Suprapubic skin (tissue), 4 donors: ENCODE data around the gene CEP85. TPM values are rescaled to one million over a fixed set of nuclear protein-coding genes. Genes with fewer than 3 reads are reported as not detected.

Experiments used
- DNase-seq, 2 donors: peaks; one replicate each; pipeline ENCODE4 v3.0.0-alpha.2; 2019; ENCODE audit warnings: low spot score in 2 of 2
- H3K27ac ChIP-seq: fragments of 200-600 bp; sonication (generic); one replicate; pipeline ENCODE4 v1.5.1; 2019
- H3K27me3 ChIP-seq: fragments of 200-600 bp; sonication (generic); one replicate; pipeline ENCODE4 v1.5.1; 2019
- H3K36me3 ChIP-seq: fragments of 200-600 bp; sonication (generic); one replicate; pipeline ENCODE4 v1.5.1; 2019
- H3K4me1 ChIP-seq: fragments of 200-600 bp; sonication (generic); one replicate; pipeline ENCODE4 v1.5.1; 2019
- H3K4me3 ChIP-seq: fragments of 200-600 bp; sonication (generic); one replicate; pipeline ENCODE4 v1.5.1; 2019; ENCODE audit warnings: mild to moderate bottlenecking
- H3K9me3 ChIP-seq: fragments of 200-600 bp; sonication (generic); one replicate; pipeline ENCODE4 v1.5.1; 2019
- EP300 ChIP-seq: sonication (generic); formaldehyde crosslinking; IDR thresholded peaks from one replicate; pipeline ENCODE4 v1.6.1; 2017; ENCODE audit warnings: antibody characterized with exemption
- POLR2A ChIP-seq, 2 donors: fragments of 450-650 bp; IDR thresholded peaks; one replicate each; pipeline ENCODE4 v1.6.1; 2017; ENCODE audit warnings: antibody characterized with exemption in 2 of 2, mild to moderate bottlenecking in 2 of 2, moderate library complexity in 2 of 2
- POLR2AphosphoS5 ChIP-seq, 3 donors: sonication (generic); formaldehyde crosslinking; IDR thresholded peaks; one replicate each; pipeline ENCODE4 v1.6.1; 2017; ENCODE audit warnings: antibody characterized with exemption in 3 of 3
- WGBS: methylation state at CpG from one replicate; pipeline ENCODE4 v1.1.5; 2018; 5-methylcytosine and 5-hydroxymethylcytosine counted together
- total RNA-seq, 4 donors: library from RNA; depleted of rRNA; stranded (reverse); fragments of >200 nt; gene quantifications; one replicate each; pipeline ENCODE4 v1.1.0, GENCODE V29; 2016
- TF ChIP-seq, protein P1 (sequence below), 2 donors: fragments of 200-600 bp in 1 of 2; fragments of 450-650 bp in 1 of 2; sonication (generic) in 1 of 2; IDR thresholded peaks; one replicate each; pipeline ENCODE4 v1.5.1; 2016 to 2019; ENCODE audit warnings: antibody characterized with exemption in 2 of 2, mild to moderate bottlenecking in 1 of 2, moderate library complexity in 1 of 2

CEP85 gene
- total RNA-seq, 4 donors from 2014 or later = 18.2 to 27.8 (median 18.7) TPM

DNA sequence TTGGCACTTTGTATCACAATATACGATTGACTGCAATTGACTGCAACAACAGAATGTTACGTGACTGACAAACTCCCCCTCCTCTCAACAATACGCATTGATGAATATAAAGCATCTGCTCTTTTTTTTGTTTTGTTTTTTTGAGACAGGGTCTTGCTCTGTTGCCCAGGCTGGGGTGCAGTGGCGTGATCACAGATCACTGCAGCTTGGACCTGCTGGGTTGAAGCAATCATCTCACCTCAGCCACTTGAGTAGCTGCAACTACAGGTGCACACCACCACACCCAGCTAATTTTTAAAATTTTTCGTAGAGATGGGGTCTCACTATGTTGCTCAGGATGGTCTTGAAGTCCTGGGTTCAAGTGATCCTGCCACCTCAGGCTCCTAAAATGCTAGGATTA lies 21.3 kb upstream of the CEP85 start:
- Histone ChIP-seq H3K9me3 (no peaks in the 10 kb centered on the region), H3K27ac (no peak overlapping the region), H3K4me1 (no peaks in the 10 kb centered on the region), H3K27me3 (no peaks in the 10 kb centered on the region), H3K4me3 (no peak overlapping the region), H3K36me3 (no peaks in the 10 kb centered on the region)
- 89% methylated on average over 5 of the region's 5 CpGs for WGBS
- no peak for DNase-seq
- TF ChIP-seq, protein P1, sequence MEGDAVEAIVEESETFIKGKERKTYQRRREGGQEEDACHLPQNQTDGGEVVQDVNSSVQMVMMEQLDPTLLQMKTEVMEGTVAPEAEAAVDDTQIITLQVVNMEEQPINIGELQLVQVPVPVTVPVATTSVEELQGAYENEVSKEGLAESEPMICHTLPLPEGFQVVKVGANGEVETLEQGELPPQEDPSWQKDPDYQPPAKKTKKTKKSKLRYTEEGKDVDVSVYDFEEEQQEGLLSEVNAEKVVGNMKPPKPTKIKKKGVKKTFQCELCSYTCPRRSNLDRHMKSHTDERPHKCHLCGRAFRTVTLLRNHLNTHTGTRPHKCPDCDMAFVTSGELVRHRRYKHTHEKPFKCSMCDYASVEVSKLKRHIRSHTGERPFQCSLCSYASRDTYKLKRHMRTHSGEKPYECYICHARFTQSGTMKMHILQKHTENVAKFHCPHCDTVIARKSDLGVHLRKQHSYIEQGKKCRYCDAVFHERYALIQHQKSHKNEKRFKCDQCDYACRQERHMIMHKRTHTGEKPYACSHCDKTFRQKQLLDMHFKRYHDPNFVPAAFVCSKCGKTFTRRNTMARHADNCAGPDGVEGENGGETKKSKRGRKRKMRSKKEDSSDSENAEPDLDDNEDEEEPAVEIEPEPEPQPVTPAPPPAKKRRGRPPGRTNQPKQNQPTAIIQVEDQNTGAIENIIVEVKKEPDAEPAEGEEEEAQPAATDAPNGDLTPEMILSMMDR (IDR thresholded peaks at IDR 0.05) = no peak
- TF ChIP-seq EP300 (no peak), POLR2A (IDR thresholded peaks at IDR 0.05) (no peak), POLR2AphosphoS5 (IDR thresholded peaks at IDR 0.05) (no peak)

DNA sequence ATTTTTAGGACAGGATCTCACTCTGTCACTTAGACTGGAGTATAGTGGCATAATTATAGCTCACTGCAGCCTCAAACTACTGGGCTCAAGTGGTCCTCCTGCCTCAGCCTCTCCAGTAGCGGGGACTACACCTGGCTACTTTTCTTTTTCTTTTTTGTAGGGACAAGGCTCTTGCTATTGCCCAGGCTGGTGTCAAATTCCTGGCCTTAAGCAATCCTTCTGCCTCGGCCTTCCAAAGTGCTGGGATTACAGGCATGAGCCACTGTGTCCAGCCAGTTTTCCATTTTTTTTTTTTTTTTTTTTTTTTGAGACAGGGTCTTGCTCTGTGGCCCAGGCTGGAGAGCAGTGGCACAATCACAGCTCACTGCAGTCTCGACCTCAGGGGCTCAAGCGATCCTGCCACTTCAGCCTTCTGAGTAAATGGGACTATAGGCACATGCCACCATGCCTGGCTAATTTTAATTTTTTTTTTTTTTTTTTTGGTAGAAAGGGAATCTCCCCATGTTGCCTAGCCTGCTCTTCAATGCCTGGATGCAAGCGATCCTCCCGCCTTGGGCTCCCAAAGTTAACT lies 20.6 kb upstream of the CEP85 start:
- Histone ChIP-seq H3K4me3 (no peak overlapping the region), H3K27me3 (peaks cover under 1% of the 10 kb centered on the region), H3K9me3 (no peaks in the 10 kb centered on the region), H3K36me3 (no peaks in the 10 kb centered on the region), H3K4me1 (no peaks in the 10 kb centered on the region), H3K27ac (no peak overlapping the region)
- TF ChIP-seq, protein P1 (IDR thresholded peaks at IDR 0.05) = no peak
- TF ChIP-seq POLR2A (IDR thresholded peaks at IDR 0.05) (no peak), EP300 (no peak), POLR2AphosphoS5 (IDR thresholded peaks at IDR 0.05) (no peak)
- no peak for DNase-seq
- WGBS = 66% methylated on average over 6 of the region's 6 CpGs

DNA sequence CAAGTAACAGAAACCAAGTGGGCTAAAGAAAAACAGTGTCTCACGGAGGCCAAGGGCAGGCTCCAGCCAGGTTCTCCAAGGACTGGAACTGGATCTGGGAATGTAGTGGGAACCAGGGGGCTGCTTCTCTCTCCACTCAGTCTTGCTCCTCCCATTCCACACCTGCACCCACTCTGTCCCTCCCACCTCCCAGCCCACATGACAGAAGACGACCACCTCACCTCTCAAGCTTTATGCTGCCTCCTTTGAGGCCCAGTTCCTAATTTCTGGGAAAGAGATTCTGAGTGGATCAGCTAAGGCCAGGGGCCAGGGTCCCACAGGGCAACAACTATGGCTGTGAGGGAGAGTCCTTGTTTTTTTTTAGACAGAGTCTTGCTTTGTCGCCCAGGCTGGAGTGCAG lies 18.8 kb upstream of the CEP85 start:
- TF ChIP-seq, protein P1 (IDR thresholded peaks at IDR 0.05) = no peak
- no peak for TF ChIP-seq EP300
- no peak for TF ChIP-seq POLR2AphosphoS5 (IDR thresholded peaks at IDR 0.05)
- no peak for TF ChIP-seq POLR2A (IDR thresholded peaks at IDR 0.05)
- H3K4me3 ChIP-seq = no peak overlapping the region
- 69% methylated on average over 3 of the region's 3 CpGs for WGBS
- H3K36me3 ChIP-seq = no peaks in the 10 kb centered on the region
- DNase-seq = peak in 1 of 2 donors; percentile 29
- H3K4me1 ChIP-seq = peaks cover 5% of the 10 kb centered on the region
- H3K9me3 ChIP-seq = no peaks in the 10 kb centered on the region
- peaks cover 13% of the 10 kb centered on the region for H3K27me3 ChIP-seq
- no peak overlapping the region for H3K27ac ChIP-seq

DNA sequence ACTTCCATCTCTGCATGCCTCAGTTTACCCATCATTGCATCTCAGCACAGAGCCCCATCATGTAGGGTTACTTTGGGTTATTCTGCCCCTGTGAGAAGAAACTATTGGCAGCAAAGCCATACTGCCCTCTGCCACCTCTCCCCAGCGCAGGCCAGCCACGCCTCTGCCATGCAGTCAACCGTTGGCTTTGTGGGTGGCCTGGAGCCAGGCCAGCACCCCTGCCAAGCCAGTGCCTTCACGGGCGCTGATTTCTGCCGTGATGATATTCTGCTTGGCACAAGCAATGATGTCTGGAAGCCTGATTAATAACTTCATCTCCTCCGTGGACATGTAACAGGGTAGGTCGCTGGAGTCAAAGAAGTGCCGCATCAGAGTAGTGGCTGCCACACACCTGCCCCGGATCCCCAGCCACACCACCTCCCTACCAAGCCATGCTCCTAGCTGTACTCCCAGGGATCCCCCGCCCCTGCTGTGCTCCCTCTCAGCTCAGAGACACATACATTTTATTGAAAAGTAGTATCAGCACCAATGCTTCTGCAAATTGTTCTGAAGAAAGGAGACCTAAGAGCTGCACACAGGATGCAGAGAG lies 15.0 kb upstream of the CEP85 start:
- Histone ChIP-seq H3K4me3 (no peak overlapping the region), H3K27ac (no peak overlapping the region), H3K27me3 (peaks cover 14% of the 10 kb centered on the region), H3K36me3 (no peaks in the 10 kb centered on the region), H3K4me1 (peaks cover 5% of the 10 kb centered on the region), H3K9me3 (no peaks in the 10 kb centered on the region)
- WGBS = 41% methylated on average over 10 of the region's 11 CpGs
- TF ChIP-seq POLR2AphosphoS5 (IDR thresholded peaks at IDR 0.05) (no peak), EP300 (no peak), POLR2A (IDR thresholded peaks at IDR 0.05) (no peak)
- TF ChIP-seq, protein P1 (IDR thresholded peaks at IDR 0.05) = no peak
- DNase-seq = no peak

DNA sequence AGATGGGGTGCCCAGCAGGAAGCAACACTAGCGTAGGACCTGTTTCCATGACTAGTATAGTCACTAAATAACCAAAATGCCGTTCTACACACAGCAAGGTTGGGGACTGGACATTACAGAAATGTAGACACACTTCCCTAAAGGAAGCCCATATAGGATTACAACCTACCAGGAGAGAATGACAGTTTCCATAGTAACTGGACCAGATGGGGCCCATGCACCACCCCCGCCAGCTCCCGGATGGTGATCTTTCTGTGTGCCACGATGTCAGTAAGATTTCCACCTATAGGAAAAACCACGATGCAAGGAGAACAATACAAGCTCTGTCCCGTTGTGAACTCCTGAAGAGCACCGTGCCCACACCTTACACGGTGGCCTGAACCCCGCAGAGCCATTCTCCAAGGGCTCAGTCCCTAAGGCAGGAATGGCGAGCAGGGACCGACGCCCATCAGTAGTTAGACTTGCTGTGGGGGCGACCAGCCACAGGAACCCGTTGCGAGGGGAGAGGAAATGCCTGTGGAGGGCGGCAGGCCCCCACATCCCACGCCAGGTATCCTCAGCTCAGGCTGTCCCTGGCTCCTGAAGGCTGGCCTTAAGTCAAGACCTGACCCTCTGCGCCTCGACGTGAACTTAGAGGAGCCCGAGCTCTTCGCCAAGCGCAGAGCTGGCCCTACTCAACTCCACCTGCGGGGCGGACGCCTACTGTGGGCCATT lies 13.6 kb upstream of the CEP85 start:
- H3K36me3 ChIP-seq = no peaks in the 10 kb centered on the region
- DNase-seq = peak in 1 of 2 donors; percentile 42
- TF ChIP-seq, protein P1 (IDR thresholded peaks at IDR 0.05) = no peak
- TF ChIP-seq POLR2AphosphoS5 (IDR thresholded peaks at IDR 0.05) = no peak
- TF ChIP-seq EP300 = no peak
- no peak for TF ChIP-seq POLR2A (IDR thresholded peaks at IDR 0.05)
- WGBS = 69% methylated on average over 14 of the region's 27 CpGs
- no peaks in the 10 kb centered on the region for H3K9me3 ChIP-seq
- H3K27me3 ChIP-seq = peaks cover 19% of the 10 kb centered on the region
- H3K4me1 ChIP-seq = peaks cover 10% of the 10 kb centered on the region
- H3K4me3 ChIP-seq = no peak overlapping the region
- no peak overlapping the region for H3K27ac ChIP-seq
